OCI-LY1 (cell line): ENCODE results near the gene BRF1.

Source experiments
- EZH2 ChIP-seq: fragments of 200-600 bp; sonication (generic), shearing (Covaris generic); IDR thresholded peaks from 2 replicates; pipeline ENCODE4 v1.8.0; 2017; ENCODE audit warnings: borderline replicate concordance, mixed run types, mild to moderate bottlenecking, antibody characterized with exemption, low read length, moderate library complexity, mixed read lengths
- TF ChIP-seq, protein P1 (sequence below): fragments of 200-600 bp; sonication (generic), shearing (Covaris generic); IDR thresholded peaks from 2 replicates; pipeline ENCODE4 v1.5.1; 2017; ENCODE audit warnings: mild to moderate bottlenecking, antibody characterized with exemption, low read length, moderate library complexity, mixed read lengths

DNA sequence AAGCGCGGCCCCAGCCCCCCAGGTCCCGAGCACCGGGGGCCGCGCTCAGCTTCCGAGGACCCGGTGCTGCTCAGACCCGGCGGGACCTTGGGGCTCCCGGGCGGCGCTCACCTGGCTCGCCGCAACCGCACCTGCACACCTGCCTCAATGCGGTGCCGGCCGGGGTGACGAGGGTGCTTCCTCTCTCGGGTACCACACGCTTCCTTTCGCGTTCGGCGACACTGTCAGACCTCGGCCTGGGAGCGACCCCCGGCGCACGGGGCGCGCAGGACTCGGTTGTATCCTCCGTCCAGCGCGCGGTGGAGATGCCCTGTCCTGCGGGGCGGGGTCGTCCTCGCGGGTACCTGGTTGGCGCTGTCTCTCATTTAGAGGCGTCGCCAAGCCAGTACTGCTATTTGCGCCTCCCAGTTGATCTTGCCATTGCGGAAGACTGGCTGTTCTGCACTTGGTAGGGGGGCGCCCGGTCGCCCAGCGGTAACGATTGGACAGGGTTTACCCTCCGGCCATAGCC lies 14.5 kb upstream of the BRF1 start:
- TF ChIP-seq, protein P1, sequence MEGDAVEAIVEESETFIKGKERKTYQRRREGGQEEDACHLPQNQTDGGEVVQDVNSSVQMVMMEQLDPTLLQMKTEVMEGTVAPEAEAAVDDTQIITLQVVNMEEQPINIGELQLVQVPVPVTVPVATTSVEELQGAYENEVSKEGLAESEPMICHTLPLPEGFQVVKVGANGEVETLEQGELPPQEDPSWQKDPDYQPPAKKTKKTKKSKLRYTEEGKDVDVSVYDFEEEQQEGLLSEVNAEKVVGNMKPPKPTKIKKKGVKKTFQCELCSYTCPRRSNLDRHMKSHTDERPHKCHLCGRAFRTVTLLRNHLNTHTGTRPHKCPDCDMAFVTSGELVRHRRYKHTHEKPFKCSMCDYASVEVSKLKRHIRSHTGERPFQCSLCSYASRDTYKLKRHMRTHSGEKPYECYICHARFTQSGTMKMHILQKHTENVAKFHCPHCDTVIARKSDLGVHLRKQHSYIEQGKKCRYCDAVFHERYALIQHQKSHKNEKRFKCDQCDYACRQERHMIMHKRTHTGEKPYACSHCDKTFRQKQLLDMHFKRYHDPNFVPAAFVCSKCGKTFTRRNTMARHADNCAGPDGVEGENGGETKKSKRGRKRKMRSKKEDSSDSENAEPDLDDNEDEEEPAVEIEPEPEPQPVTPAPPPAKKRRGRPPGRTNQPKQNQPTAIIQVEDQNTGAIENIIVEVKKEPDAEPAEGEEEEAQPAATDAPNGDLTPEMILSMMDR, result no peak; the same call in 1 of the 2 replicates
- no peak for TF ChIP-seq EZH2
